ENCODE results near the gene KIF1C. TPM values are rescaled to one million over a fixed set of nuclear protein-coding genes. Genes with fewer than 3 reads are reported as not detected.
A peak's percentile ranks its signal among the peaks of the same experiment; 100 is the strongest.

KIF1C gene
- total and polyA plus RNA-seq, 9 of the 15 experiments (the other 6 are each of a cell fraction or from before 2014, with no cell fraction given), result 0.38 to 68.4 (median 25.1) TPM

DNA sequence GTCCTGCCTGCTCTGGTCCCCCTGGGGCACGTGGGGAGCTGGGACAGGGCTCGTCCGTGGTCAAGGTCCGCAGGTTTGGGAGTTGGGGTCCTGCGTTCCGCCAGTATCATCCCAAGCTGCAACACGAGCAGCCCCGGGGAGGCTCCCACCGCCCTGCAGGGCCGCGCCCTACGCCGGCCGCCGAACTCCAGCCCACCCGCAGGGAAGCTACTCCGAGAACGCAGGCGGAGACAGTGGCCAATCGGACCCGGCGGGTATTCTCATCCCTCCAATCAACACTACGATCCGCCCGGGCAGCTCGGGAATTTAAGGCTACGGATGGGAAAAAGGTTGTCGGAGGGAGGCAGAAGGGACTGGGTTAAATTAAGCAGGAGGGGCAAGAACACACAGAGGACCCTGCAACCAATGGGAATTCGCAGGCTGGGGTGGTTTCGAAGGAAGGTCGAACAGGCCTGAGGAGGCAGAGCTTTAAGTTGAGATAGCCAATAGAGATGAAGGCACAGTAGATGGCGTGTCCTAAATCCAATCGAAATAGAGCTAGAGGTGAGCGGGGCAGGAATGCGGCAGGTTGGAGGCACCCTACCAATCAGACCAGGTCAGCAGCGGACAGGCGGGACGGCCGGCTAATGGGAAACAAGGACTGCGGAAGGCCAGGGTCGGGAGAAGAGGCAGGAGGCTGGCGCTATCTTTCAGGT lies 30.8 kb upstream of the KIF1C start (continued):
- TF ChIP-seq, protein P1, sequence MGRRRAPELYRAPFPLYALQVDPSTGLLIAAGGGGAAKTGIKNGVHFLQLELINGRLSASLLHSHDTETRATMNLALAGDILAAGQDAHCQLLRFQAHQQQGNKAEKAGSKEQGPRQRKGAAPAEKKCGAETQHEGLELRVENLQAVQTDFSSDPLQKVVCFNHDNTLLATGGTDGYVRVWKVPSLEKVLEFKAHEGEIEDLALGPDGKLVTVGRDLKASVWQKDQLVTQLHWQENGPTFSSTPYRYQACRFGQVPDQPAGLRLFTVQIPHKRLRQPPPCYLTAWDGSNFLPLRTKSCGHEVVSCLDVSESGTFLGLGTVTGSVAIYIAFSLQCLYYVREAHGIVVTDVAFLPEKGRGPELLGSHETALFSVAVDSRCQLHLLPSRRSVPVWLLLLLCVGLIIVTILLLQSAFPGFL (CRISPR knock-in tag; IDR thresholded peaks at IDR 0.05), result no peak
- TF ChIP-seq POLR2G (IDR thresholded peaks at IDR 0.05; ENCODE audit: low read depth, low read length), result peak; percentile 82
- TF ChIP-seq ZNF717 (CRISPR knock-in tag; IDR thresholded peaks at IDR 0.05), result no peak
- TF ChIP-seq U2AF2 (optimal IDR thresholded peaks at IDR 0.05; ENCODE audit: low read depth, low read length), result no peak
- TF ChIP-seq, protein P2, sequence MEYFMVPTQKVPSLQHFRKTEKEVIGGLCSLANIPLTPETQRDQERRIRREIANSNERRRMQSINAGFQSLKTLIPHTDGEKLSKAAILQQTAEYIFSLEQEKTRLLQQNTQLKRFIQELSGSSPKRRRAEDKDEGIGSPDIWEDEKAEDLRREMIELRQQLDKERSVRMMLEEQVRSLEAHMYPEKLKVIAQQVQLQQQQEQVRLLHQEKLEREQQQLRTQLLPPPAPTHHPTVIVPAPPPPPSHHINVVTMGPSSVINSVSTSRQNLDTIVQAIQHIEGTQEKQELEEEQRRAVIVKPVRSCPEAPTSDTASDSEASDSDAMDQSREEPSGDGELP (CRISPR knock-in tag; IDR thresholded peaks at IDR 0.05; ENCODE audit: borderline replicate concordance), result 0 out of 2 replicates have a peak, but pooled peaks have one; percentile 7
- 0 out of 2 replicates have a peak, but pooled peaks have one; percentile 7 for TF ChIP-seq TCF3 (CRISPR knock-in tag; IDR thresholded peaks at IDR 0.05)
- TF ChIP-seq NFIX (CRISPR knock-in tag; IDR thresholded peaks at IDR 0.05; ENCODE audit: low read depth), result no peak
- no peak for TF ChIP-seq SIN3A (IDR thresholded peaks at IDR 0.05; ENCODE audit: borderline replicate concordance in 2 of 2, control insufficient read depth in 1 of 2, low read depth in 2 of 2, low read length in 2 of 2)
- TF ChIP-seq GABPB2 (CRISPR knock-in tag; conservative IDR thresholded peaks at IDR 0.05), result no peak
- TF ChIP-seq ETV1 (tag; conservative IDR thresholded peaks at IDR 0.05; ENCODE audit: low read depth), result no peak
- TF ChIP-seq, protein P3, sequence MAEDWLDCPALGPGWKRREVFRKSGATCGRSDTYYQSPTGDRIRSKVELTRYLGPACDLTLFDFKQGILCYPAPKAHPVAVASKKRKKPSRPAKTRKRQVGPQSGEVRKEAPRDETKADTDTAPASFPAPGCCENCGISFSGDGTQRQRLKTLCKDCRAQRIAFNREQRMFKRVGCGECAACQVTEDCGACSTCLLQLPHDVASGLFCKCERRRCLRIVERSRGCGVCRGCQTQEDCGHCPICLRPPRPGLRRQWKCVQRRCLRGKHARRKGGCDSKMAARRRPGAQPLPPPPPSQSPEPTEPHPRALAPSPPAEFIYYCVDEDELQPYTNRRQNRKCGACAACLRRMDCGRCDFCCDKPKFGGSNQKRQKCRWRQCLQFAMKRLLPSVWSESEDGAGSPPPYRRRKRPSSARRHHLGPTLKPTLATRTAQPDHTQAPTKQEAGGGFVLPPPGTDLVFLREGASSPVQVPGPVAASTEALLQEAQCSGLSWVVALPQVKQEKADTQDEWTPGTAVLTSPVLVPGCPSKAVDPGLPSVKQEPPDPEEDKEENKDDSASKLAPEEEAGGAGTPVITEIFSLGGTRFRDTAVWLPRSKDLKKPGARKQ (CRISPR knock-in tag; IDR thresholded peaks at IDR 0.05), result no peak
- TF ChIP-seq, protein P4, sequence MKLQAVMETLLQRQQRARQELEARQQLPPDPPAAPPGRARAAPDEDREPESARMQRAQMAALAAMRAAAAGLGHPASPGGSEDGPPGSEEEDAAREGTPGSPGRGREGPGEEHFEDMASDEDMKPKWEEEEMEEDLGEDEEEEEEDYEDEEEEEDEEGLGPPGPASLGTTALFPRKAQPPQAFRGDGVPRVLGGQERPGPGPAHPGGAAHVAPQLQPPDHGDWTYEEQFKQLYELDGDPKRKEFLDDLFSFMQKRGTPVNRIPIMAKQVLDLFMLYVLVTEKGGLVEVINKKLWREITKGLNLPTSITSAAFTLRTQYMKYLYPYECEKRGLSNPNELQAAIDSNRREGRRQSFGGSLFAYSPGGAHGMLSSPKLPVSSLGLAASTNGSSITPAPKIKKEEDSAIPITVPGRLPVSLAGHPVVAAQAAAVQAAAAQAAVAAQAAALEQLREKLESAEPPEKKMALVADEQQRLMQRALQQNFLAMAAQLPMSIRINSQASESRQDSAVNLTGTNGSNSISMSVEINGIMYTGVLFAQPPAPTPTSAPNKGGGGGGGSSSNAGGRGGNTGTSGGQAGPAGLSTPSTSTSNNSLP (IDR thresholded peaks at IDR 0.05; ENCODE audit: borderline replicate concordance, low read depth, low read length), result peak; percentile 82; the same call in 1 of the 2 replicates
- no peak for TF ChIP-seq NELFE (IDR thresholded peaks at IDR 0.05; ENCODE audit: insufficient read depth, insufficient read length)
- TF ChIP-seq CAMTA2 (CRISPR knock-in tag; conservative IDR thresholded peaks at IDR 0.05), result no peak
- no peak for TF ChIP-seq ZNF696 (CRISPR knock-in tag; conservative IDR thresholded peaks at IDR 0.05)
- TF ChIP-seq, protein P5, sequence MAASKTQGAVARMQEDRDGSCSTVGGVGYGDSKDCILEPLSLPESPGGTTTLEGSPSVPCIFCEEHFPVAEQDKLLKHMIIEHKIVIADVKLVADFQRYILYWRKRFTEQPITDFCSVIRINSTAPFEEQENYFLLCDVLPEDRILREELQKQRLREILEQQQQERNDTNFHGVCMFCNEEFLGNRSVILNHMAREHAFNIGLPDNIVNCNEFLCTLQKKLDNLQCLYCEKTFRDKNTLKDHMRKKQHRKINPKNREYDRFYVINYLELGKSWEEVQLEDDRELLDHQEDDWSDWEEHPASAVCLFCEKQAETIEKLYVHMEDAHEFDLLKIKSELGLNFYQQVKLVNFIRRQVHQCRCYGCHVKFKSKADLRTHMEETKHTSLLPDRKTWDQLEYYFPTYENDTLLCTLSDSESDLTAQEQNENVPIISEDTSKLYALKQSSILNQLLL (CRISPR knock-in tag; IDR thresholded peaks at IDR 0.05; ENCODE audit: borderline replicate concordance), result no peak
- TF ChIP-seq CHD2 (IDR thresholded peaks at IDR 0.05; ENCODE audit: low read depth, low read length), result peak; percentile 89

All from K562 (cell line).